Breast epithelium (tissue), 3 donors: Measurements from ENCODE around the gene SCT.

Experiments
- POLR2A ChIP-seq: fragments of 450-650 bp; IDR thresholded peaks from one replicate; pipeline ENCODE4 v1.6.1; 2016; ENCODE audit warnings: antibody characterized with exemption, mild to moderate bottlenecking, moderate library complexity
- POLR2AphosphoS5 ChIP-seq, 3 donors: sonication (generic); formaldehyde crosslinking; IDR thresholded peaks; one replicate each; pipeline ENCODE4 v1.6.1; 2017; ENCODE audit warnings: antibody characterized with exemption in 3 of 3
- TF ChIP-seq, protein P1 (sequence below), 3 donors: fragments of 450-650 bp; IDR thresholded peaks; one replicate each; pipeline ENCODE4 v1.5.1; 2016 to 2017; ENCODE audit warnings: antibody characterized with exemption in 3 of 3, mild to moderate bottlenecking in 3 of 3, moderate library complexity in 3 of 3

DNA sequence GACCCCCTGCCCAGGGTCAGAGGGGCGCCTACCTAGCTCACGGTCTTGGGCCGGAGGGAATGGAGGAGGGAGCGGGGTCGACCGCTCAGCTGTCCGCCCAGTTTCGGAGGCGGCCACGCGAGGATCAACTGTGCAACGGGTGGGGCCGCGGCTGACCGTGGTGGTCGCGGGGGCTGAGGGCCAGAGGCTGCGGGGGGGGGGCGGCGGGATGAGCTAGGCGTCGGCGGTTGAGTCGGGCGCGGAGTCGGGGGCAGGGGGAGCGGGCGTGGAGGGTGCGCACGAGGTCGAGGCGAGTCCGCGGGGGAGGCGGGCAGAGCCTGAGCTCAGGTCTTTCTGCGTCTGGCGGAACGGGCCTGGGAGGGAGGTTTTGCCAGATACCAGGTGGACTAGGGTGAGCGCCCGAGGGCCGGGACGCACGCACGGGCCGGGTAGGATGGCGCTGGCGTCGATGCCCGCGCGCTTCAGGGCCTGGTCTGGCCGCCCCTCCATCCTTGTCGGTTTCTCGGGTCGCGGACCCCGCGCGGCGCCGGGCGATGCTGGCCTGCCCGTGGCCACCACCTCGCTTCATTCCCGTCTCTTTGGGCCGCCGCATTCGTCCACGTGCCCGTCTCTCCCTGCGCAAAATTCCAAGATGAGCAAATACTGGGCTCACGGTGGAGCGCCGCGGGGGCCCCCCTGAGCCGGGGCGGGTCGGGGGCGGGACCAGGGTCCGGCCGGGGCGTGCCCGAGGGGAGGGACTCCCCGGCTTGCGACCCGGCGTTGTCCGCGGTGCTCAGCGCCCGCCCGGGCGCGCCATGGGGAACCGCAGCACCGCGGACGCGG, 9.7 kb upstream of the SCT start, which contains the start of gene DRD4:
- TF ChIP-seq, protein P1, sequence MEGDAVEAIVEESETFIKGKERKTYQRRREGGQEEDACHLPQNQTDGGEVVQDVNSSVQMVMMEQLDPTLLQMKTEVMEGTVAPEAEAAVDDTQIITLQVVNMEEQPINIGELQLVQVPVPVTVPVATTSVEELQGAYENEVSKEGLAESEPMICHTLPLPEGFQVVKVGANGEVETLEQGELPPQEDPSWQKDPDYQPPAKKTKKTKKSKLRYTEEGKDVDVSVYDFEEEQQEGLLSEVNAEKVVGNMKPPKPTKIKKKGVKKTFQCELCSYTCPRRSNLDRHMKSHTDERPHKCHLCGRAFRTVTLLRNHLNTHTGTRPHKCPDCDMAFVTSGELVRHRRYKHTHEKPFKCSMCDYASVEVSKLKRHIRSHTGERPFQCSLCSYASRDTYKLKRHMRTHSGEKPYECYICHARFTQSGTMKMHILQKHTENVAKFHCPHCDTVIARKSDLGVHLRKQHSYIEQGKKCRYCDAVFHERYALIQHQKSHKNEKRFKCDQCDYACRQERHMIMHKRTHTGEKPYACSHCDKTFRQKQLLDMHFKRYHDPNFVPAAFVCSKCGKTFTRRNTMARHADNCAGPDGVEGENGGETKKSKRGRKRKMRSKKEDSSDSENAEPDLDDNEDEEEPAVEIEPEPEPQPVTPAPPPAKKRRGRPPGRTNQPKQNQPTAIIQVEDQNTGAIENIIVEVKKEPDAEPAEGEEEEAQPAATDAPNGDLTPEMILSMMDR (IDR thresholded peaks at IDR 0.05) = no peak
- TF ChIP-seq POLR2A = no peak
- no peak for TF ChIP-seq POLR2AphosphoS5 (IDR thresholded peaks at IDR 0.05)
